Thyroid gland (tissue), 4 donors: ENCODE data around the gene HS6ST3.

ENCODE experiments used
- POLR2A ChIP-seq, 2 donors: fragments of 450-650 bp; IDR thresholded peaks; one replicate each; pipeline ENCODE4 v1.6.1; 2017; ENCODE audit warnings: antibody characterized with exemption in 2 of 2, mild to moderate bottlenecking in 2 of 2, moderate library complexity in 1 of 2
- TF ChIP-seq, protein P1 (sequence below), 6 experiments: fragments of 200-600 bp in 3 of 6; fragments of 450-650 bp in 3 of 6; sonication (generic) in 3 of 6; IDR thresholded peaks; one replicate each; pipeline ENCODE4 v1.5.1; 2016 to 2019; ENCODE audit warnings: antibody characterized with exemption in 6 of 6, mild to moderate bottlenecking in 2 of 6, inconsistent platforms in 1 of 6, moderate library complexity in 1 of 6

DNA sequence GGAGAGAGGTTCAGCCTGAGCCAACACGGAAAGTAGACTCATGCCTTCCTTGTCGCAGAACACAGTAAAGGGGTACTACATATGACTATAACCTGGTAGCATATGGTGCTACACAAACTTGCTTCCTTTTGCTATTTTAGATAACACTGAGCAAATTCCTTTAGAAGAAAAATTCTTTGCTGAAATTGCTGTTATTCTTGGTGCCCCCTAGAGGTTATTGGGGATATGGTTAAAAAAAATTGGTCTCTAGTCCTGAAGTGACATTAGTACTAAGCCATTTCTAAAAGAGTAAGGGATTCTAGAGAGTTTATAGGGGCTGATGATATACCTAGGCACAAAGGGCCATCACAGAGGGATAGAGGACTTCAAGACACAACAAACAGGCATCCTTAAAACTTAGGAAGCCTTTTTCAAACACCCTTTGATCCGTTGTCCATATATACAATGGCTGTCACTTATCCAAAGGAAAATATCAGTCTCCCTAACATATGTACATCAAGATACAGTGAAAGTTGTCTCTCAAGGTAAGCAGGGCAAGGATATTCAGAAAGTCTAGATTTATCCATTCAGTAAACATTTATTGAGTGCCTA is 13.9 kb upstream of the HS6ST3 start:
- no peak for TF ChIP-seq POLR2A (IDR thresholded peaks at IDR 0.05)
- TF ChIP-seq, protein P1, sequence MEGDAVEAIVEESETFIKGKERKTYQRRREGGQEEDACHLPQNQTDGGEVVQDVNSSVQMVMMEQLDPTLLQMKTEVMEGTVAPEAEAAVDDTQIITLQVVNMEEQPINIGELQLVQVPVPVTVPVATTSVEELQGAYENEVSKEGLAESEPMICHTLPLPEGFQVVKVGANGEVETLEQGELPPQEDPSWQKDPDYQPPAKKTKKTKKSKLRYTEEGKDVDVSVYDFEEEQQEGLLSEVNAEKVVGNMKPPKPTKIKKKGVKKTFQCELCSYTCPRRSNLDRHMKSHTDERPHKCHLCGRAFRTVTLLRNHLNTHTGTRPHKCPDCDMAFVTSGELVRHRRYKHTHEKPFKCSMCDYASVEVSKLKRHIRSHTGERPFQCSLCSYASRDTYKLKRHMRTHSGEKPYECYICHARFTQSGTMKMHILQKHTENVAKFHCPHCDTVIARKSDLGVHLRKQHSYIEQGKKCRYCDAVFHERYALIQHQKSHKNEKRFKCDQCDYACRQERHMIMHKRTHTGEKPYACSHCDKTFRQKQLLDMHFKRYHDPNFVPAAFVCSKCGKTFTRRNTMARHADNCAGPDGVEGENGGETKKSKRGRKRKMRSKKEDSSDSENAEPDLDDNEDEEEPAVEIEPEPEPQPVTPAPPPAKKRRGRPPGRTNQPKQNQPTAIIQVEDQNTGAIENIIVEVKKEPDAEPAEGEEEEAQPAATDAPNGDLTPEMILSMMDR (IDR thresholded peaks at IDR 0.05) = peak; percentile 15 to 67 (median 48)
